ENCODE results near the gene TLCD1. TPM values are rescaled to one million over a fixed set of nuclear protein-coding genes. Genes with fewer than 3 reads are reported as not detected.

TLCD1 gene
- total and polyA plus RNA-seq, 2 of the 8 experiments (the other 6 are each of a cell fraction or from before 2014, with no cell fraction given) = 40.7 to 128 TPM

DNA sequence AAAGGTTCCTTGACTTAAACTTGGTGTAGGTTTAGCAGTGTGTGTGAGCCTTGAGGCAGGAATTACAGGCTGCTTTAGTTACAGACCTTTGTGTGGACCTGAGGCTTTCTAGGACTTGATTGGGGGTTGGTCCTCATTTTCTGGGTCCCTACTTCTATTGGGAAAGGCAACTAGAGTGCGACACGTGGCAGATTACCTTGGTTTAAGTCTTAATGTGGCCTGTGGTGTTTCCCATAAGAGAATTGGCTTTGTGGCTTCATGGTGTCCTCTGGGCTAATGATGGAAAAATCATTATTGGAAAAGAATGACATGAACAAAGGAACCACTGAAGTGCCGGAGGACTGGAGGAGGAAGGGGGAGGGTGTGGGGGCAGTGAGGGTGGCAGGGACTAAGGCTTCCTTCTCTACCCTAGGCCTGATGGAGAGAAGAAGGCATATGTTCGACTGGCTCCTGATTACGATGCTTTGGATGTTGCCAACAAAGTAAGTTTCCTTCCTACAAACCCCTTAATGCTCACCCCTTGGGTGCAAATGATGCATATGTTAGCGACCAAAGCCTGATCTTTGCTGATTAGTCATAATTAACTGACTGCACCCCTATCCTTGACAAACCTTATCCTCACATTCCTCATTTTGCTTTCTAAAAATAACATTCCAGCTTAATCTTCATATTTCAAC lies 2.7 kb downstream of the TLCD1 start:
- Histone ChIP-seq H3K79me2 (ENCODE audit: control insufficient read depth in 1 of 2, insufficient read depth in 2 of 2, low read length in 2 of 2) (peaks cover 5 to 37% of the 10 kb centered on the region in 2 experiments; a peak in 3 of 4 replicates), H3K4me2 (ENCODE audit: insufficient read depth in 1 of 2, low read depth in 2 of 2, low read length in 2 of 2) (peak overlapping the region; percentile 40 to 87; a peak in 2 of 4 replicates), H3K23ac (ENCODE audit: insufficient read length) (no peak overlapping the region), H2BK15ac (ENCODE audit: low read length) (no peak overlapping the region), H3K14ac (ENCODE audit: insufficient read length) (no peak overlapping the region), H3K27me3 (replicated peaks in 1 of 4; ENCODE audit: control insufficient read depth in 3 of 4, extremely low read depth in 1 of 4, insufficient read depth in 3 of 4, low read length in 3 of 4) (no peaks in the 10 kb centered on the region), H4K91ac (replicated peaks; ENCODE audit: insufficient read length, low read length) (no peak overlapping the region), H3K36me3 (ENCODE audit: control insufficient read depth in 2 of 4, insufficient read depth in 4 of 4, low read length in 3 of 4) (peaks cover 19 to 49% (median 36%) of the 10 kb centered on the region in 4 experiments), H3K18ac (ENCODE audit: extremely low read depth, low read length) (no peak overlapping the region), H2BK20ac (ENCODE audit: low read length) (no peak overlapping the region), H4K5ac (ENCODE audit: insufficient read length, low read depth, low read length) (no peak overlapping the region), H3K9ac (replicated peaks in 1 of 4; ENCODE audit: extremely low read depth in 1 of 4, low read depth in 3 of 4, low read length in 3 of 4) (no peak overlapping the region; a peak in 1 of 7 replicates), H2AK5ac (ENCODE audit: low read depth, low read length) (no peak overlapping the region), H4K8ac (ENCODE audit: extremely low read depth, insufficient read depth, low read length) (no peak overlapping the region), H3K4me1 (replicated peaks in 1 of 4; ENCODE audit: control insufficient read depth in 3 of 4, insufficient read depth in 4 of 4, low read length in 3 of 4) (peaks cover 0 to 15% (median 6%) of the 10 kb centered on the region in 4 experiments; a peak in 6 of 7 replicates), H2AFZ (ENCODE audit: low read length) (no peak overlapping the region), H3K23me2 (ENCODE audit: low read depth, low read length) (peaks cover 26% of the 10 kb centered on the region), H4K20me1 (replicated peaks in 1 of 2; ENCODE audit: control insufficient read depth in 1 of 2, insufficient read depth in 2 of 2, low read length in 2 of 2) (peaks cover 6 to 19% of the 10 kb centered on the region in 2 experiments), H3K4me3 (ENCODE audit: extremely low read depth in 1 of 4, insufficient read depth in 2 of 4, low read depth in 3 of 4, low read length in 4 of 4) (peak overlapping the region in 1 of 4 experiments; percentile 39; a peak in 1 of 8 replicates), H3K79me1 (ENCODE audit: low read depth, low read length) (no peaks in the 10 kb centered on the region; the same call in 1 of the 2 replicates), H3K4ac (replicated peaks; ENCODE audit: insufficient read length, low read depth, low read length) (no peak overlapping the region), H3K9me3 (ENCODE audit: insufficient read depth in 2 of 2, low read depth in 1 of 2, low read length in 1 of 2) (no peaks in the 10 kb centered on the region), H2BK120ac (replicated peaks; ENCODE audit: low read depth, low read length) (no peak overlapping the region), H3K56ac (replicated peaks; ENCODE audit: insufficient read length, low read depth, low read length) (no peak overlapping the region), H2BK5ac (ENCODE audit: low read depth, low read length) (peak overlapping the region; percentile 7; the same call in 1 of the 2 replicates), H3K27ac (ENCODE audit: low read depth, low read length) (no peak overlapping the region), H2BK12ac (ENCODE audit: low read depth, low read length) (no peak overlapping the region)
- TF ChIP-seq SIRT6 (IDR thresholded peaks at IDR 0.05; ENCODE audit: low read length) (no peak), SAP30 (IDR thresholded peaks at IDR 0.05; ENCODE audit: insufficient read depth, insufficient replicate concordance, low read length) (no peak), PHF8 (conservative IDR thresholded peaks at IDR 0.05; ENCODE audit: low read depth, low read length) (no peak), POLR2A (IDR thresholded peaks at IDR 0.05; ENCODE audit: control extremely low read depth in 1 of 2, low read depth in 2 of 2, low read length in 2 of 2) (peak; percentile 6 to 71)
- 85% methylated on average over 5 of the region's 6 CpGs; no CpG with 5 or more reads in 1 of the 2 experiments for WGBS, 2 experiments (ENCODE audit: extremely low coverage in 1 of 2, insufficient coverage in 1 of 2, insufficient read length in 1 of 2, insufficient replicate concordance in 2 of 2, low coverage in 1 of 2, low lambda C conversion rate in 2 of 2, missing lambda C conversion rate in 1 of 2)
- DNase-seq (ENCODE audit: low read depth in 1 of 2, low spot score in 2 of 2) = no peak
- POLR2A ChIA-PET (ENCODE audit: partially characterized antibody) = interaction anchor here (0.7 to 17.6 kb wide), 16 partner anchors 10 to 359 kb away, joined by 3 to 813 read pairs (median 14); partner anchors contain the start of genes BLTP2, DHRS13, FAM222B and FLOT2
- no peak for FAIRE-seq
- CTCF ChIA-PET (ENCODE audit: partially characterized antibody) = interaction anchor here (16.9 kb wide), 1 partner anchor 26 kb away, joined by 316 read pairs; no protein-coding TSS in a partner anchor
